KMS-11 (cell line): ENCODE results near the gene GATM.

Source experiments
- H2AFZ ChIP-seq: fragments of 200-600 bp; sonication (generic); 2 replicates; pipeline ENCODE4 v1.6.1; 2016; ENCODE audit warnings: antibody characterized with exemption, mixed run types, low read depth
- H3K27ac ChIP-seq: fragments of 200-600 bp; sonication (generic); 2 replicates; pipeline ENCODE4 v1.6.1; 2016; ENCODE audit warnings: mild to moderate bottlenecking, mixed run types
- H3K27me3 ChIP-seq: fragments of 200-600 bp; sonication (generic); 2 replicates; pipeline ENCODE4 v1.6.1; 2017; ENCODE audit warnings: mild to moderate bottlenecking, low read depth, mixed run types, moderate library complexity; ENCODE audit not compliant: insufficient read depth
- H3K36me3 ChIP-seq: fragments of 200-600 bp; sonication (generic); 2 replicates; pipeline ENCODE4 v1.6.1; 2017; ENCODE audit warnings: mild to moderate bottlenecking, mixed run types; ENCODE audit not compliant: insufficient read depth
- H3K4me1 ChIP-seq: fragments of 200-600 bp; sonication (generic); 2 replicates; pipeline ENCODE4 v1.6.1; 2016; ENCODE audit warnings: mild to moderate bottlenecking, low read depth, mixed run types; ENCODE audit not compliant: poor library complexity, severe bottlenecking
- H3K4me2 ChIP-seq: fragments of 200-600 bp; sonication (generic); 2 replicates; pipeline ENCODE4 v1.7.0; 2016; ENCODE audit warnings: mild to moderate bottlenecking, mixed run types
- H3K4me3 ChIP-seq: fragments of 200-600 bp; sonication (generic); IDR thresholded peaks from 2 replicates; pipeline ENCODE4 v1.6.1; 2017; ENCODE audit warnings: low read depth, low read length, mixed read lengths; ENCODE audit not compliant: insufficient read depth
- H3K79me2 ChIP-seq: fragments of 200-600 bp; sonication (generic); 2 replicates; pipeline ENCODE4 v1.6.1; 2016; ENCODE audit warnings: low read depth, mixed run types; ENCODE audit not compliant: insufficient read depth
- H3K9ac ChIP-seq: fragments of 200-600 bp; sonication (generic); 2 replicates; pipeline ENCODE4 v1.6.1; 2016; ENCODE audit warnings: mild to moderate bottlenecking, mixed run types
- H4K20me1 ChIP-seq: fragments of 200-600 bp; sonication (generic); 2 replicates; pipeline ENCODE4 v1.6.1; 2016; ENCODE audit warnings: mild to moderate bottlenecking, mixed run types; ENCODE audit not compliant: insufficient read depth
- CTCF ChIP-seq: fragments of 200-600 bp; sonication (generic); conservative IDR thresholded peaks from 2 replicates; pipeline ENCODE4 v1.6.1; 2017; ENCODE audit warnings: low read depth, mild to moderate bottlenecking, antibody characterized with exemption, low read length, moderate library complexity, mixed read lengths

Gene GATM

DNA sequence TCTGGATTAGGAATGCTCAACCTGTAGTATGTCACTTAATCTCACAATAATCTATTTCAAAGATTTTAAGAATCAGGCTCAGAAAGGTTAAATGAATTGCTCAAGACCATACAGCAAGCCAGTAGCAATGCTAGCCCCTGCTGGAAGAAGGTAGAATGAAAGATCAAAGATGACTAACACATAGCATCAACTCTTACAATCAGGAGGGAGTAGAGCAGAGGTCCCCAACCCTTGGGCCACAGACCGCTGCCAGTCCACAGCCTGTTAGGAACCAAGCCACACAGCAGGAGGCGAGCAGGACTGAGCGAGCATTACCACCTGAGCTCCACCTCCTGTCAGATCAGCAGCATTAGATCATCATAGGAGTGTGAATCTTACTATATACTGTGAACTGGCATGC lies 15.5 kb upstream of the GATM start:
- Histone ChIP-seq H3K27ac (no peak overlapping the region), H3K4me2 (no peak overlapping the region), H2AFZ (no peak overlapping the region), H3K4me3 (no peak overlapping the region), H3K79me2 (no peaks in the 10 kb centered on the region), H3K9ac (no peak overlapping the region), H3K27me3 (no peaks in the 10 kb centered on the region), H3K36me3 (no peaks in the 10 kb centered on the region), H3K4me1 (no peaks in the 10 kb centered on the region), H4K20me1 (no peaks in the 10 kb centered on the region)
- TF ChIP-seq CTCF, result no peak

- Histone ChIP-seq H3K27me3 (no peaks in the 10 kb centered on the region), H3K79me2 (no peaks in the 10 kb centered on the region), H2AFZ (no peak overlapping the region), H3K4me2 (no peak overlapping the region), H3K4me3 (no peak overlapping the region), H3K4me1 (no peaks in the 10 kb centered on the region), H3K9ac (no peak overlapping the region), H4K20me1 (no peaks in the 10 kb centered on the region), H3K27ac (no peak overlapping the region), H3K36me3 (no peaks in the 10 kb centered on the region)
- no peak for TF ChIP-seq CTCF
Observed at GRCh38 chr15:45392584-45392855, 14.2 kb upstream of the GATM start.

DNA sequence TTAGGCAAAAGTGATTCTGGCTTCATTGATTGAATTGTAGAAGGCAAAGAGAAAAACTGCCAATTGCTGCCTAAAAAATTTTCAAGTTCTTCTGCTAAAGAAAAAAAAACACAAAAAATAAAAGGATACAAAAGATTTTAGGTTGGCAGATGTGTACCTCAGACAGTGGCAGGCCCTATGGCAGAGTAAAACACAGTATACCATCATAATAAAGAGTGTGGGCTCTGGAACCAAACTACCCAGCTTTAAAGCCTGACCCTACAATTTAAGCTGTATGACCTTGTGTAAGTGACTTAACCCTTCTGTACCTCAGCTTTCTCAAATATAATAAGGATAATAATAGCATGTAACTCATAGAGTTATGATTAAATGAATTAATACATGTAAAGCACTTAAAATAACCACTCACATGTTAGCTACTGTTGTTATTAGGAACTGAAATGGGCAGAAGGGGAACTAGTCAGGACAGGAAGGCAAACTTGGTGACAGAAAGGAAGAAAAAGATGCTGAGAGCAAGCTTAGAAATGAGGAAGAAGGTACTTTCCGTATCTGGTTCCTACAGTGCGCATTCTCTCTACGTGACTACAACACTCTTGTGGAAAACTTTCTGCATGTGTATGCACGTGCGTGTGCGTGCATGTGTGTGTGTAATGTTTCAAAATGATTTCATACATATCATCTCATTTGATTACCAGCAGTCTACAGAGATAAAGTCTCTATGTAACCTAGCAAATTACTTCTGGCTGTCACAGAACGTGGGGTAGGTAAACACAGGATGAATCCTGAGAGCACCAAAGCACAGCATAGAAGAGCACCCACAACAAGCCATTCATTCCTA lies 13.6 kb upstream of the GATM start:
- no peaks in the 10 kb centered on the region for H3K36me3 ChIP-seq
- H3K4me1 ChIP-seq, result no peaks in the 10 kb centered on the region
- no peak overlapping the region for H3K27ac ChIP-seq
- H3K4me3 ChIP-seq, result no peak overlapping the region
- H4K20me1 ChIP-seq, result no peaks in the 10 kb centered on the region
- no peak overlapping the region for H3K4me2 ChIP-seq
- TF ChIP-seq CTCF, result no peak
- no peak overlapping the region for H3K9ac ChIP-seq
- no peak overlapping the region for H2AFZ ChIP-seq
- H3K79me2 ChIP-seq, result no peaks in the 10 kb centered on the region
- no peaks in the 10 kb centered on the region for H3K27me3 ChIP-seq

DNA sequence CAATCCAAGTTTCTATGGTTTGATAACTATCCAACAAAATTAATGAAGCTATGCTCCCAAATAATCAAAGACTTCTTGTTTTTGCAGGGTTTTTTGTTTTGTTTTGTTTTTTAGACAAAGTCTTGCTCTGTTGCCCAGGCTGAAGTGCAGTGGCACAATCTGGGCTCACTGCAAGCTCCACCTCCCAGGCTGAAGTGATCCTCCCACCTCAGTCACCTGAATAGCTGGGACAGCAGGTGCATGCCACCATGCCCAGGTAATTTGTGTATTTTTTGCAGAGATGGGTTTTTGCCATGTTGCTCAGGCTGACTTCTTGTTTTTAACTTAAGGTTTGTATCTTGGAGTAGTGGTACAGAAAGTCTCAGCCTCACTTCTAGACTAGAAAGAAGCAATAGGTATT lies 11.0 kb upstream of the GATM start:
- Histone ChIP-seq H3K9ac (no peak overlapping the region), H3K27ac (no peak overlapping the region), H3K4me2 (no peak overlapping the region), H3K79me2 (no peaks in the 10 kb centered on the region), H3K27me3 (no peaks in the 10 kb centered on the region), H3K36me3 (no peaks in the 10 kb centered on the region), H2AFZ (no peak overlapping the region), H4K20me1 (no peaks in the 10 kb centered on the region), H3K4me1 (no peaks in the 10 kb centered on the region), H3K4me3 (no peak overlapping the region)
- TF ChIP-seq CTCF, result no peak
